Measurements from ENCODE around the gene KRT2. TPM values are rescaled to one million over a fixed set of nuclear protein-coding genes. Genes with fewer than 3 reads are reported as not detected.

The KRT2 gene
- polyA plus RNA-seq, 1 experiment = not detected

- Histone ChIP-seq H3K27ac (ENCODE audit: low read depth, low read length) (no peak overlapping the region), H3K9me3 (ENCODE audit: control insufficient read depth, insufficient read depth, low read length) (no peaks in the 10 kb centered on the region), H3K27me3 (ENCODE audit: control insufficient read depth, insufficient read depth, low read length) (peaks cover 21% of the 10 kb centered on the region), H3K4me3 (ENCODE audit: low read depth, low read length) (no peak overlapping the region)
- ChIA-PET CTCF (no interaction called here), POLR2A (no interaction called here)
- no peak for TF ChIP-seq CTCF (IDR thresholded peaks at IDR 0.05; ENCODE audit: low read depth, low read length)
- no peak for DNase-seq (ENCODE audit: low read depth, low spot score)
Measured at GRCh38 chr12:52645982-52646381, 6.0 kb downstream of the KRT2 start.

- no peak for TF ChIP-seq CTCF (IDR thresholded peaks at IDR 0.05; ENCODE audit: low read depth, low read length)
- no peak for DNase-seq (ENCODE audit: low read depth, low spot score)
- ChIA-PET CTCF (no interaction called here), POLR2A (no interaction called here)
- Histone ChIP-seq H3K9me3 (ENCODE audit: control insufficient read depth, insufficient read depth, low read length) (no peaks in the 10 kb centered on the region), H3K27me3 (ENCODE audit: control insufficient read depth, insufficient read depth, low read length) (peaks cover 18% of the 10 kb centered on the region), H3K4me3 (ENCODE audit: low read depth, low read length) (no peak overlapping the region), H3K27ac (ENCODE audit: low read depth, low read length) (no peak overlapping the region)
Measured at GRCh38 chr12:52645120-52645761, 6.8 kb downstream of the KRT2 start.

- peaks cover 18% of the 10 kb centered on the region for H3K27me3 ChIP-seq (ENCODE audit: control insufficient read depth, insufficient read depth, low read length)
- CTCF ChIA-PET = no interaction called here
Measured at GRCh38 chr12:52644078-52644415, 8.0 kb downstream of the KRT2 start.

GRCh38 chr12:52643233-52644077 lies 8.6 kb downstream of the KRT2 start:
- Histone ChIP-seq H3K9me3 (ENCODE audit: control insufficient read depth, insufficient read depth, low read length) (no peaks in the 10 kb centered on the region), H3K27me3 (ENCODE audit: control insufficient read depth, insufficient read depth, low read length) (peaks cover 14% of the 10 kb centered on the region), H3K27ac (ENCODE audit: low read depth, low read length) (no peak overlapping the region), H3K4me3 (ENCODE audit: low read depth, low read length) (no peak overlapping the region)
- ChIA-PET POLR2A (no interaction called here), CTCF (no interaction called here)
- no peak for TF ChIP-seq CTCF (IDR thresholded peaks at IDR 0.05; ENCODE audit: low read depth, low read length)
- DNase-seq (ENCODE audit: low read depth, low spot score) = no peak

More at GRCh38 chr12:52644078-52644415, 8.0 kb downstream of the KRT2 start:
- TF ChIP-seq CTCF (IDR thresholded peaks at IDR 0.05; ENCODE audit: low read depth, low read length) = no peak
- H3K4me3 ChIP-seq (ENCODE audit: low read depth, low read length) = no peak overlapping the region
- no peaks in the 10 kb centered on the region for H3K9me3 ChIP-seq (ENCODE audit: control insufficient read depth, insufficient read depth, low read length)
- no peak overlapping the region for H3K27ac ChIP-seq (ENCODE audit: low read depth, low read length)
- no peak for DNase-seq (ENCODE audit: low read depth, low spot score)
- POLR2A ChIA-PET = no interaction called here

GRCh38 chr12:52641468-52641867 lies 10.5 kb downstream of the KRT2 start:
- H3K9me3 ChIP-seq (ENCODE audit: control insufficient read depth, insufficient read depth, low read length) = no peaks in the 10 kb centered on the region
- H3K27me3 ChIP-seq (ENCODE audit: control insufficient read depth, insufficient read depth, low read length) = peaks cover 14% of the 10 kb centered on the region
- H3K4me3 ChIP-seq (ENCODE audit: low read depth, low read length) = no peak overlapping the region
- no peak for DNase-seq (ENCODE audit: low read depth, low spot score)
- ChIA-PET CTCF (no interaction called here), POLR2A (no interaction called here)
- H3K27ac ChIP-seq (ENCODE audit: low read depth, low read length) = no peak overlapping the region
- no peak for TF ChIP-seq CTCF (IDR thresholded peaks at IDR 0.05; ENCODE audit: low read depth, low read length)
